Prostate gland (tissue), 2 donors: ENCODE measurements around the gene RABAC1.

Experiments used
- POLR2A ChIP-seq: fragments of 450-650 bp; IDR thresholded peaks from one replicate; pipeline ENCODE4 v1.6.1; 2016; ENCODE audit warnings: antibody characterized with exemption, mild to moderate bottlenecking
- POLR2AphosphoS5 ChIP-seq: sonication (generic); formaldehyde crosslinking; IDR thresholded peaks from one replicate; pipeline ENCODE4 v1.6.1; 2017; ENCODE audit warnings: antibody characterized with exemption
- TF ChIP-seq, protein P1 (sequence below), 4 experiments: fragments of 200-600 bp in 2 of 4; fragments of 450-650 bp in 2 of 4; sonication (generic) in 2 of 4; IDR thresholded peaks; 1 replicate in 3 of 4; 2 replicates in 1 of 4; pipeline ENCODE4 v1.5.1; 2016 to 2019; ENCODE audit warnings: antibody characterized with exemption in 4 of 4, mild to moderate bottlenecking in 2 of 4, moderate library complexity in 2 of 4

DNA sequence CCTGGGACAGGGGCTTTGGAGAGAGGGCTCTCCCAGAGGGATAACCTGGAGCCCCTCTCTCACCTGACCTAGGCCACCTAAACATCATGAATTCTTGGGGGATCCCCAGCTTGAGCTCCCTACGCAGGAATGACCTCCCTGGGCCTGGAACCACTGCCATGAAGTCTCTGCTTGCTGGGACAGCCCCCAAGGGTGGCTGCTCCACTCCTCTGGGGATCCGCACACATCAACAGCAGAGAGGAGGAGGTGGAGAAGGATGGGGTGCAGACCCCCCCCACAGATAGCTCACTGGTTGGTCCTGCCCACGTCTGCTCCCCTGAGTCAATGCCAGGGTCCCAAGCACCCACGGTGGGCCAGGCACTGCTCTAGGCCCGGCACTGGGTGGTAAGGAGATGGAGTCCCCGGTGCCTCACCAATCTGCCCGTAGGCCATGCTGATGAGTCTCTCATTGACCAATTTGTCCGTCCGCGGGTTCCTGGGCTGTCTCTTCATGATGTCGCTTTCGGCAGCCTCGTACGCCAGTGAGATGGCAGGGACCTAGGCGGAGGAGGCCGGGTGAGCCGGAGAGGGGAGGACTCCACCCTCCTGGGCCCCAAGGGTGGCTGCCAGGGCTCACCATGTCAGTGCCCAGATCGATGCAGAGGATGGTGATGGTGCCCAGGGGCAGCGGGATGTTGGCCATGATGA, 10.8 kb upstream of the RABAC1 start:
- TF ChIP-seq, protein P1, sequence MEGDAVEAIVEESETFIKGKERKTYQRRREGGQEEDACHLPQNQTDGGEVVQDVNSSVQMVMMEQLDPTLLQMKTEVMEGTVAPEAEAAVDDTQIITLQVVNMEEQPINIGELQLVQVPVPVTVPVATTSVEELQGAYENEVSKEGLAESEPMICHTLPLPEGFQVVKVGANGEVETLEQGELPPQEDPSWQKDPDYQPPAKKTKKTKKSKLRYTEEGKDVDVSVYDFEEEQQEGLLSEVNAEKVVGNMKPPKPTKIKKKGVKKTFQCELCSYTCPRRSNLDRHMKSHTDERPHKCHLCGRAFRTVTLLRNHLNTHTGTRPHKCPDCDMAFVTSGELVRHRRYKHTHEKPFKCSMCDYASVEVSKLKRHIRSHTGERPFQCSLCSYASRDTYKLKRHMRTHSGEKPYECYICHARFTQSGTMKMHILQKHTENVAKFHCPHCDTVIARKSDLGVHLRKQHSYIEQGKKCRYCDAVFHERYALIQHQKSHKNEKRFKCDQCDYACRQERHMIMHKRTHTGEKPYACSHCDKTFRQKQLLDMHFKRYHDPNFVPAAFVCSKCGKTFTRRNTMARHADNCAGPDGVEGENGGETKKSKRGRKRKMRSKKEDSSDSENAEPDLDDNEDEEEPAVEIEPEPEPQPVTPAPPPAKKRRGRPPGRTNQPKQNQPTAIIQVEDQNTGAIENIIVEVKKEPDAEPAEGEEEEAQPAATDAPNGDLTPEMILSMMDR (IDR thresholded peaks at IDR 0.05): no peak
- TF ChIP-seq POLR2A: no peak
- no peak for TF ChIP-seq POLR2AphosphoS5
